Measurements from ENCODE around the gene C9orf50.
"Not testable (repeated sequence)": the region's sequence is repeated elsewhere in the genome, so short reads cannot be mapped to it uniquely, and the experiment has no call there.

C9orf50 gene, protein sequence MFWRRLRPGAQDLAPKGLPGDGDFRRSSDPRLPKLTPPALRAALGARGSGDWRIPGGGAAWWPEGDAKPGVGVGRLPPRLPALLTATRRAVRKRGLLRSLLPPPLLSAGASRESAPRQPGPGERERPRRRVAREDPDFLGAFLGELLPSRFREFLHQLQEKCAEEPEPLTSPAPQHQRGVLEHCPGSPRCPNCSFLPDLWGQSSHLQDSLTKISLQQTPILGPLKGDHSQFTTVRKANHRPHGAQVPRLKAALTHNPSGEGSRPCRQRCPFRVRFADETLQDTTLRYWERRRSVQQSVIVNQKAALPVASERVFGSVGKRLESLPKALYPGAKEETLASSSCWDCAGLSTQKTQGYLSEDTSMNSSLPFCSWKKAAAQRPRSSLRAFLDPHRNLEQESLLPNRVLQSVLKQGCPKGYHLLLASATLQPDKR

DNA sequence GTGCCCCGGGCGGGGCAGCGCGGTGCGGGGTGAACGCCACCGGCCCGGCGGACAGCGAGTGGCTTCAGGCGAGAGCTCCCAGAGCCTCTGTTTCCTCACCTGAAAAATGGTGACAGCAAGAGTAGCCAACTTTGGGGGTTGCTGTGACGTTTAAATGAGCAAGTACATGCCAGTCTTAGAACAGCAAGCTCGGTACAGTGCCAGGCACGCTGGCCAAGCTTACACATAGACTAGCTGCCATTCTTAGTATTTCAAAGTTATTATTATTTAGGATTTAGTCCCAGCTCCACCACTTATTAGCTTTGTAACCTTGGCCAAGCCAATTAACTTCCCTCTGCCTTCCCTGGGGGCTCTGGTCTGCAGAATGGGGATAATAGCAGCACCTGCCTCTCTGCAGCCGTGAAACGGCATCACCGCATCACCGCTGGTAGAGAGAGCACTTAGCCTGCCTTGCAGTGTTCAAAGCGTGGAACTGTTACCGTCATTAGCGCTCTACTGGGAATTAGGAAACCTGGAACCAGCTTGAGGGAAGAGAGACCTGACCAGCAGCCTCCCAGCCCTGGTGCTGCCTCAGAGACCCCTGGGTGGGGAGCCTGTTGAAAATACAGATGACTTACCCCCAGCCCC is at the start of gene C9orf50:
TSS of gene C9orf50 (minus strand) at position 433 of the 627 bp plus-strand sequence. CDS start 527 bp downstream, outside the sequence.
- no peak for DNase-seq (ENCODE audit: low read depth in 1 of 2, low spot score in 1 of 2)

DNA sequence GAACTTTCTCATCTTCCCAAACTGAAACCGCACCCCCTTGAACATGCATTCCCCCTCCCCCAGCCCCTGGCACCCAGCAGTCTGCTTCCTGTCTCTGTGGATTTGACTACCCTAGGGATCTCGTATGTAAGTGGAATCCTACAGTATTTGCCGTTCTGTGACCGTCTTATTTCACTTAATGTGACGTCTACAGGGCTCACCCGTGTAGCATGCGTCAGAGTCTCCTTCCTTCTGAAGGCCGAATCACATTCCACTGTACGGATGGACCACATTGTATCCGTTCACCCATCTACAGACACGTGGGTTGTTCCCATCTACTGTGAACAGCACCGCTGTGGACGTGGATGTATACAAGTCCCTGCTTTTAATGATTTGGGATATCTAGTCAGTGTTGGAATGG is 49.0 kb upstream of the C9orf50 start:
- DNase-seq (ENCODE audit: low read depth in 1 of 2, low spot score in 1 of 2) = no peak

DNA sequence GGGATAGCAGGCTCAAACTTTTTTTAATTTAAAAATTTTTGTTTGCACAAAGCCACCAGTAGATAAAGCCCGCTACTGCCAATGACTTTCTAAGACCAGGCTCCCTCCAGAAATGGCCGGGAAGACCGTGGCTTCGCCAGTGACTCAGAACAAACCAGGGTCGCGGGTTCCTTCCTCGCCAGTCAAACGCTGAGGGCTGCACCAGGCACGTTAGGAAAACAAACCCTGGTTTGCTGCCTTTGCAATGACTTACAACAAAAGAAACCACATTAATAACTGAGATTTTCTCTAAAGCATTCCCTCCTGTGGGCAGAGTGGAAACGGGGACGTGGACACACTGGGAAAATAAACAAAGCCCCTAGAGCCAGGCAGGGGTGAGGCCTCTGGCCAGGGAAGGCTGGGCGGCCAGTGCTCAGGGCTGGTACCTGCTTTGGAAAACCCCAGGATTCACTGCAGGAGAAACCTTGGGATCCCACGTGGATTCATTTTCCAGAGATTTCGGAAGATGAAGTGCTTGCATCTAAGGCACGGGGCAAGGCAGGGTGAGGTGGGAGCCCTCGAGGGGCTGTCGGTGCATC is 48.3 kb upstream of the C9orf50 start:
- no peak for DNase-seq (ENCODE audit: low read depth in 1 of 2, low spot score in 1 of 2)

DNA sequence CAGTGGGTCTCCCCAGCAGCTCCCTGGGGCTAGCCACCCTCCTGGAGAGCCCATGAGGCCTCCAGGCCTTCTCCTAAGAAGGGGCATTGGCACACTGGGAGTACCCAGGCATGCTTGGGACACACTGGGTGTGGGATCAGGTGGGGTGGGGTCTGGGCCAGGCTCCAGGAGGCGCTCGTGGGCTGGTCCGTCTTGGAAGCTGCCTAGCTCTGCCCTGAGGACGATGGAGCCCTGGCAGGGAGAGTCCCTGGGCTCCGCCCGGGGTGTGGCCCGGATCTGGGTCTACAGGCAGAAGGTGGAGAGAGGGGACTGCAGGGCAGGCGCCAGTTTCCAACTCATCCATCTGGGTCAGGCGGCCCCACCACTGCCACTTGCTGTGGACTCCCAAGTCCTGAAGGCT is 46.9 kb upstream of the C9orf50 start:
- no peak for DNase-seq (ENCODE audit: low read depth in 1 of 2, low spot score in 1 of 2)

DNA sequence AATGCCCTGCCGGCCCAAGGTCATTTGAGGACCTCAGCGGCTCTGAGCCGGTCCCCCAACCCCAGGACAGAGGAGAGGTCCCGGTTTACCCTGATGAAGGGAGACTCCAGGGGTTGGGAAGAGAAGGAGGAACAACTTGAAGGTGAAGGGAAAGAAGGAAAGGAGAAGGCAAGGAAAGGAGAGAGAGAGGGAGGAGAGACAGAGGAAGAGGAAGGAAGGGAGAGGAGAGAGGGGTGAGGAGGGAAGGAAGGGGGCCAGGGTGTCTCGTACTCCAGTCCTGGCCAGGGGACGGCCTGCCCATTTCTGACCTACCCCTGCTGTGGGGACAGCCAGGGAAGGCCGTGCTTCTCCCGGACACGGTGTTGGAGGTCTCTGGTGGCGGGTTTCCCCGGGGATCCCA is 46.5 kb upstream of the C9orf50 start:
- no peak for DNase-seq (ENCODE audit: low read depth in 1 of 2, low spot score in 1 of 2)

DNA sequence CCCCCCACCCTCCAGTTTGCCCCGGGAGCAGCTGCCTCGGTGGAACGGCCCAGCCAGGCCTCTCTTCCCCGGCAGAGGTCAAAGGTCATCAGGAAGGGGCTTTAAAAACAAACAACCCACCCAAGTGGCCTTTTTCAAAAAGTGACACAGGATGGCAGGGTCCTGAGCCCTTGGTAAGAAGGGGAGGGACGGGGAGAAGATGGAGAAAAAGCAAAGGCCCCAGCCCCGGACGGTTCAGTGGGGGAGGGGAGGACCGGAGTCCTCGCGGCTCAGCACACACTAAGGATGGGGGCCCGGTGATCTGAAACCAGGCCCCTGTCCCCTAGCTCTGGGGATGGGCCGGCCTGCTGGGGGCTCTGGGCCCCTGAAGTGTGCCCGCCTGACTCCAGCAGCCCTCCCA is 45.7 kb upstream of the C9orf50 start:
- DNase-seq (ENCODE audit: low read depth in 1 of 2, low spot score in 1 of 2) = no peak

DNA sequence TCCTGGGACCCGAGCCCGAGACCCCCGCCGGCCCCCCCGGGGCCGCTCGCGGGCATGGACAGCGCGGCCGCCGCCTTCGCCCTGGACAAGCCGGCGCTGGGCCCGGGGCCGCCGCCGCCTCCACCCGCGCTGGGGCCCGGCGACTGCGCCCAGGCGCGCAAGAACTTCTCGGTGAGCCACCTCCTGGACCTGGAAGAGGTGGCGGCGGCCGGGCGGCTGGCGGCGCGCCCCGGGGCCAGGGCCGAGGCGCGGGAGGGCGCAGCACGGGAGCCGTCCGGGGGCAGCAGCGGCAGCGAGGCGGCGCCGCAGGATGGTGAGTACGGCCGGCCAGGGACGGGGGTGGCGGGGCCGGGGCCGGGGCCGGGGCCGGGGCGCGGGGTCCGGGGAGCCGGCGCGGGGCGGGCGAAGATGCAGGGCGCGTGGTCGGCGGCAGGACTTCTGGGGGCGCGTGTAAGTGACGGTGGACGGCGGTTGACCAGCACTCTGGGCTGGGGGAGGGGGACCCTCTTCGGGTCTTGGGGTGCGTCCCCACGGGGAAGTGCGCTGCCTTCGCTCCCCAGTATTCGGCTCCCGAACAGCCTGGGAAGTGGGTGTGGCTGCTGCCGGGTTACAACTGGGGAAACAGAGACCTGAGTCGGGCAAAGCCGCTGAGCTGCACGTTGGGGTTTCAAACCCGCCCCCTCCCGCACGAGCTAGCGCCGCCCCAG is 45.1 kb upstream of the C9orf50 start:
- DNase-seq (ENCODE audit: low read depth in 1 of 2, low spot score in 1 of 2) = no peak

DNA sequence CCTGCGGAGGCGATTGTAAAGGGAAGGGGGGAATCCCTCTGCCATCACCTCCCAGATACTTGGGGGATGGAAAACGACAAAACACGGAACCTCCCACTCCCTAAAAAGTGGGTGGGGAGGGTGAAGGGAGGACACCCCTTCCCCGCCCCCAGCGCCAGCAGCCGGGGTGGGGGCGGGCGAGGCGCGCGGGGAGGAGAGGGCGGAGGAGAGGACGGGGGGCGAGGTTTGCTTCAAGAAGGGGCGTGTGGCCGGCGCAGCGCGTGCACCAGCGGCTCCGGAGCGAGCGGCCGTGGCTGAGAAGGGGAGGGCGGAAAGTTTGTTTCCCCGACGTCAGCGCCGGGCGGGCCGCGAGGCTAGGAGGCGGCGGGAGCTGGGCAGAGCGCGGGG is 44.5 kb upstream of the C9orf50 start, which contains the start of gene PRRX2:
TSS of gene PRRX2 (plus strand) at position 259 of the 387 bp plus-strand sequence. CDS start 221 bp downstream, outside the sequence.
- DNase-seq (ENCODE audit: low read depth in 1 of 2, low spot score in 1 of 2) = no peak

DNA sequence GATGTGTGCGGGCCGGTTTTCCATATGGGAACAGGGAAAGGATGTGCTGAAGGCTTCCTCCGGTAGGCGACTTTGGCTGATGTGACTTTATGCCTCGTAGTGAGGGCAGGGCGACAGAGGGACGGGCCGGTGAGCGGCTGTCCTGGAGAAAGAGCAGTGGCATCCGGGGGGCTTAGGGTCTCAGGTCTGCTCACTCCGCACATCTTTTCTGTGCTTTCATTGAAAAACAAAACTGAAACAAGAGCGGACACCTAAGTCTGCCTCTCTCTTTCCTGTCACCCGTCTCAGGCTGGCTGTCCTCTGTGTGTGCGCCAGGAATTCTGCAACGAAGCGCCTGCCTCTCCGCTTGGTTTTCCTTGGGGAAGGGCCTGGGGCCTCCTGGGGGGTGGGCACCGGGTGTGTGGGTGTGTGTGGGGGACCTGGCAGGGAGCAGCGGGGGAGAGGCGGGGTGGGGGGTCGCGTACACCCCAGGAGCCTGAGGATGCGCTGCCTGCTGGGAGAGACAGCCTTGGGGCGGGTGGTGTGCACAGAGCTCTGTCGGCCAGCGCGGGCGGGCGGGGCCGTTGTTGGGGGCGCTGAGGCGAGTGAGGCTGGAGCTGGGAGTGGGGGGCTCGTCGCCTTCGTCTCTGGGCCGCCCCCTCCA is 44.0 kb upstream of the C9orf50 start:
- no peak for DNase-seq (ENCODE audit: low read depth in 1 of 2, low spot score in 1 of 2)

DNA sequence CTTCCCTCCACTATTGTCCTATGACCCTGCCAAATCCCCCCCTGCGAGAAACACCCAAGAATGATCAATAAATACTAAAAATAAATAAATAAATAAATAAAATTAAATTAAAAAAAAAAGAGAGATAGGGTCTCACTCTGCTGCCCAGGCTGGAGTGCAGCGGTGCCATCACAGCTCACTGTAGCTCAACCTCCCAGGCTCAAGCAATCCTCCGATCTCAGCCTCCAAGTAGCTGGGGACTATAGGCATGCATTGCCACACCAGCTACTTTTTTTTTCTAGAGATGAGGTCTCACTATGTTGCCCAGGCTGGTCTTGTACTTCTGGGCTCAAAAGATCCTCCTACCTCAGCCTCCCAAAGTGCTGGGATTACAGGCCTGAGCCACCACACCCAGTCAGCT is 41.3 kb upstream of the C9orf50 start:
- DNase-seq (ENCODE audit: low read depth in 1 of 2, low spot score in 1 of 2) = not testable (repeated sequence)

DNA sequence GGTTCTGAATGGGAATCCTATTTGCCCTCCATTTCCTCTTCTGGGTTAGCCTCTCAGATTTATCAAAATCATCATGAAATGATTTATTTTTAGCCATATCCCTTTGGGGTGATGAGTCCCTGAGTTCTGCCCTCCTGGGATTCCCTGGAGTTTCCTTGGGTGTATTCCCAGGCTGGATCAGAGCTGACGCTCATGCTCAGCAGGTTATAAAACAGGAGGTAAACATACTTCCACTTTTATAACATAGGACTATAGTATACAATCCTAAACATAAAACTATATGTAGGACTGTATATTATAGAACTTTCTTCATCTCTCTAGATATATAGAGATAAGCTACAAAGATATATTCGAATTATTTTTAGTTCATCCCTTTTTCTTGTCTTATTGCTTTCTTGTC is 40.1 kb upstream of the C9orf50 start:
- DNase-seq (ENCODE audit: low read depth in 1 of 2, low spot score in 1 of 2) = no peak

DNA sequence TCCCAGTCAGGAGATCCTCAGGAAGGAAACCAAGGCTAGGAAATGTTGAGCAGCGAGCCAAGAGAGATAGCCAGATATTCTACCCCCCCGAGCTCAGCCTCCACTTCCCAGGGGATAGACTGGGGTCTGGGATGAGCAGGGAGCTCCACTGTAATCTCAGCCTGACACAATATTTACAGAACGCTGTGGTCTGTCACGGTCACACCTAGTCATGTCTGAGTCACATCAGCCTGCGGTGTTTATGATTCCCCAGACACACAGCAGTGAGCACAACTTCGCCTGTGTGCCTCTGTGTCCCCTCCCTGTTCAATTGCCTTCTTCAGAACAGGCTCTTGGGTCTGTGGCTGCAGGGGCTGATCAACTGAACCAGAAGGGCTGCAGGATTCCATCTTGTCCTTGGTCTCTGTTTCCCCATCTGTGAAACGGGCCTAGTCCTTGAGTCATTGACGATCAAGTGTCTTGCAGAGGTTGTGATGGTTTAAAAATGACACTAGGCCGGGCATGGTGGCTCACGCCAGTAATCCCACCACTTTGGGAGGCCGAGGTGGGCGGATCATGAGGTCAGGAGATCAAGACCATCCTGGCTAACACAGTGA is 36.0 kb upstream of the C9orf50 start:
- DNase-seq (ENCODE audit: low read depth in 1 of 2, low spot score in 1 of 2) = no peak

DNA sequence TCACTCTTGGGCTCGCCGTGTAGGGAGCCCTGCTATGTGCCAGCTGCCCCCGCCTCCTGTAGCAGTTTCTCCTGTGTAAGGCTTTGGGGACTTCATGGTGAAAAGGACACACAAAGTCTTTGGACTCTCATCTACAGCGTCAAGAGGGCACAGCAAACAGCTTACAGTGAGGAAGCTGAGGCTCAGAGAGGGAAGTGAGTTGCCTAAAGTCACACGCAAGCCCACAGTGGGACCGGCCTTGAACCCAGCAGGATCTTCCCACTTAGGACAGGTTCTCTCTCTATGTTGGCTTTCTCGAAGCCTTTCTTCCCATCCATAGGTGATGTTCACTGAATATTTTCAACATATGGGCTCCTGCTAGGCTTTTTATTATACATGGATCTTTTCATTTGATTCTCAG is 34.8 kb upstream of the C9orf50 start:
- no peak for DNase-seq (ENCODE audit: low read depth in 1 of 2, low spot score in 1 of 2)

DNA sequence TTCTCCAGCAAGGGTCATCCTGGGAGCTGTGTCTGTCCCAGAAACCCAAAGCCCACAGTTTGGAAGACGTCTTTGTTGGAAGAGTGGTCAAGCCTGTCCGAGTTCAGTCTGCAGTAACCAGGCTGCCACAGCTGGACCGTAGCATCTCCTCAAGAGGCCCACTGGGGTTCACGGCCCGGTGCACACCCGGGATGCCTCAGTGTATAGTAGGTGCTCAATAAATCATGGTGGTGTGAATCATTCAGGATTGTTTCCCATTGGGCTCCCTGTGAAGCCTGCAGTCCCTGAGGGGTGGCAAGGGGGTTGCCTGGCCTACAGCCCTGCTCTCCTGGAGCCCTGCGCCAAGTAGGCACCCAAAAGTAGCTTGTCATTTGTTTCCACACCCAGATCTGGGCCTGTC is 34.3 kb upstream of the C9orf50 start:
- DNase-seq (ENCODE audit: low read depth in 1 of 2, low spot score in 1 of 2) = no peak

DNA sequence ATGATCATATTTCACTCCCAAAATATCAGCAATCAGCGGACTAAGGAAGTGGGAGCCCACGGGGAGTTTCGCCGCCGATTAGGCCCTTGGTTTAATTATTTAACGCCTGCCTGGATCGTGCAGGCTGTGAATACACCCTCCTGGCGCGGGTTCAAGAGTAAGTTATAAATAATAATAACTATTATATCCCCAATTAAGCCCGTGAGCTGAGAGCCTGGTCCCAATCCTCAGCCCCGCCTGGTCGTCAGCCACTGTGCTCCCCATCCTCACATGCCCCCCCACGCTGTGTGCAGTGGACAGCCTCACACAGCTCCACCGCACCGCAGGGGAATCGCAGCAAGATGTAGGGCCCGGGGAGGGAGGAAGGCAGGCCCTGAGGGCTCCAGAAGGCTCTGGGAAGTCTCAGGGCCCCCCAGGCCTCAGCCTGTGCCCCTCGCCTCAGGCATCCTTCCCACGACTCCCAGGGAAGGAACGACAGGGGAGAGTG is 33.7 kb upstream of the C9orf50 start:
- no peak for DNase-seq (ENCODE audit: low read depth in 1 of 2, low spot score in 1 of 2)

DNA sequence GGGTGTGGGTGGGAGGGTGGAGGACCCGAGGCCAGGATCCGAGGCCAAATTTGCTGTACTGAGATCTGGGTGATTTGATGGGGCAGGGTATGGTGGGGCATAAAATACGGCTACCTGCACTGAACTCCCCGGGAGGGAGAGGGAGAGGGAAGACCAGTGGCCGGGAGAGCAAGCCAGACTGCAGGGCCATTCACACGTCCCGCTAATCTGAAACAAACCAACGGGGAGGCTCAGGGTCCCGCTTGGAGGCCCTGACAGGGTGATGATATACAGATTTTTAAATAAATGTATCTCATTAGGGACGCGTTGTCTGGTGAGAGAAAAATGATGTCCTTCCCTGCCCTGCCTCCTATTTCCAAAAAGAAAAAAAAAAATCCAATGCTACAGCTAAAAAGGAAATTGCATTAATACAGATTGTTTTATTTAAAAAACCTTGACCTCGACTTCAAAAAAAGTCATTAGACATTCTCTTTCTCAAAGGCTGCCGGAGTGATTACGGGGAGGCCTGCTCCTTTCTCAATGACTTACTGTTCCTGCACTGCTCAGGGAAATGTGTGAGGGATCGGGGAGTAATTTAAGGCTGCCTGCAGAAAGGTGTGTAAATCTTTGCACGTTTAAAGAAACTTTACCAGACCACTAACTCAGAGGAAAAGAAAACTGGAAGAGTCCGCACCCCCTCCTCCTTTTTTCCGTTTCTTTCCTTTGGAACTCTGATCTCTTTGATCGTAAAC is 33.1 kb upstream of the C9orf50 start:
- no peak for DNase-seq (ENCODE audit: low read depth in 1 of 2, low spot score in 1 of 2)

DNA sequence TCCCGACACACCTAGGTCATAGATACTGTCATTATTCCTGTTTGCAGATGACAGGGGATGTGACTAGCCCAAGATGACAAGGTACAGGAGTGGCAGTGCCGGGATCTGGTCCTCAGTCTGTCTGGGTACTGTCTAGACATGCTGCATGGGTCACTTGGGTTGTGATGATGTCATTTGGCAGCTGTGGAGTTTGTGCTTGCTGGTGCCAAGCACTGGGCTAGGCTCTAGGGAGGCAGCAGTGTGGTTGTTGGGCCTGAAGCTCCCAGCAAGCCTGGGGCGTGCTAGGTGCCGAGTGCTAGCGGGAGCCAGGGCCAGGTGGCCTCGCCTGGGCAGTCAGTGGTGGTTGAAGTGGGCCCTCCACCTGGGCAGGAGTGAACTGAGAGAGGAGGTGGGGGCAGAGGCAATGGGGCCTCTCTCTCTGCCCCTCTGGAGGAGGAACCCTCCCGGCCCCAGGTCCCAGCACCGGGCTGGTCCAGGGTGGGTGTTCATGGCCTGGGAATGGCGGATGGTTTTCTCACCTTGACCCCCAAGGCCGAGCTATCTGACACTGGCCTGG is 29.9 kb upstream of the C9orf50 start:
- no peak for DNase-seq (ENCODE audit: low read depth in 1 of 2, low spot score in 1 of 2)

DNA sequence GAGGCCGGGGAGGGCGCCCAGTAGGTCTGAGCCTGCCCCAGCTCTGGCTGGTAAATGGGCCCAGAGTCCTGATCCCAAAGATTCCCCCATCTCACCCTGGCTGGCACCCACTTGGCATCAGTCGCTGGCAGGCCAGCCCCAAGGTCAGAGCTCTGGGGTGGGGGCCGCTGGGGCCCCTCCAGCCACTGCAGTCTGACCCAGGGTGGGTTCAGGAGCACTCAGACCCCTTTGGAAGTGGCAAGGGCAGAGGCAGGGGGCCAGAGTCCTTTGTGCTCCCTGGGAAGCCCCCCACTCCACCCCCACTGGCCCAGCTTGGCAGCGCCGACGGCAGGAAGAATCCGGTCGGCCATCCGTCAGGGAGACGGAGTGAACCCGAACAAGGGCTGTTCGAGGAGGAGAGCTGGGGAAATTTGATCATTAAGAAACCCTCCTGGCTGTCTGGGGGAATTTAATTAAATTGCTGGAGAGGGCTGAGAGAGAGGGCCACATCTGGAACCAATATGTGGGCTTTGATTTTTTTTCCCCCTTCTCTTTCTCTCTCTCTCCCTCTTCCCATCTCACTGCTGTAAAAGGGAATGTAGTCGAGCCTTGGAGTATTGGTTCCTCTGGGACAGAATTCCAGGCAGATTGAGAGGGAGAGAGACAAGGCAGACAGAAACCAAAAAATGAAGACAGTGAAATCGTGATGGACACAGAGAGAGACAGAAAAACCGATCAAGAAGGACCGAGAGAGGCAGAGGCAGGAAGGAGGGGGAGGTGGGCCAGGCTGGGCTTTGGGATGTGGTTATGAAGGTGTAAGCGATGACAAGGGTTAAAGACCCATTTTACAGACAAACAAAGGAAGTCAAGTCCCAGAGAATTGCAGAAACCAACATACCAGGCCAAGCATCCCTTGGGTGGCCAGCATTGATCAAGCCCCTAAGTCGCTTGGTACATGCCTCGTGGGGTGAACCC is 29.1 kb upstream of the C9orf50 start:
- DNase-seq (ENCODE audit: low read depth in 1 of 2, low spot score in 1 of 2) = no peak

DNA sequence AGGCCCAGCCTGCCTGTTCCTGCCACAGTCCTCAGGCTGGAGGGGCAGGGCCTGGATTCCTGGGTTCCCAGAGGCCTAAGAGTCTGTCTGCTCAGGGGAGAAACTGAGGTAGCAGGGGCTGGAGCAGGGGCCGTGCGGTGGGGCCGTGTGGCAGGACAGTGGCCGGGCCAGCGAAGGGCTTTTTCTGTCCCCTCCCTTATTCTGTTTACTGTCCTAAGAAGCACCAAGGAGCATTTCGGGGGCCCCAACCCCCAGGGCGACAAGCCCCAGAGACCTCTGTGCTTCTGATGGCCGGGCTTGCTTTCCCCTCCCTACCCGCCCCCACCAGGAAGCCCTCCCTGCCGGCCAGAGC is 27.8 kb upstream of the C9orf50 start:
- no peak for DNase-seq (ENCODE audit: low read depth in 1 of 2, low spot score in 1 of 2)
